Stimulated activated CD8-positive, alpha-beta memory T cell treated with anti-CD3 and anti-CD28 coated beads, Interleukin-15, amount 100 ng/mL, for 24 hours (primary cell): Measurements from ENCODE around the gene UGT1A8.

Experiments used
- DNase-seq: peaks from one replicate; pipeline ENCODE4 v3.0.0-alpha.2; 2020; ENCODE audit warnings: low read depth

UGT1A8 gene

DNA sequence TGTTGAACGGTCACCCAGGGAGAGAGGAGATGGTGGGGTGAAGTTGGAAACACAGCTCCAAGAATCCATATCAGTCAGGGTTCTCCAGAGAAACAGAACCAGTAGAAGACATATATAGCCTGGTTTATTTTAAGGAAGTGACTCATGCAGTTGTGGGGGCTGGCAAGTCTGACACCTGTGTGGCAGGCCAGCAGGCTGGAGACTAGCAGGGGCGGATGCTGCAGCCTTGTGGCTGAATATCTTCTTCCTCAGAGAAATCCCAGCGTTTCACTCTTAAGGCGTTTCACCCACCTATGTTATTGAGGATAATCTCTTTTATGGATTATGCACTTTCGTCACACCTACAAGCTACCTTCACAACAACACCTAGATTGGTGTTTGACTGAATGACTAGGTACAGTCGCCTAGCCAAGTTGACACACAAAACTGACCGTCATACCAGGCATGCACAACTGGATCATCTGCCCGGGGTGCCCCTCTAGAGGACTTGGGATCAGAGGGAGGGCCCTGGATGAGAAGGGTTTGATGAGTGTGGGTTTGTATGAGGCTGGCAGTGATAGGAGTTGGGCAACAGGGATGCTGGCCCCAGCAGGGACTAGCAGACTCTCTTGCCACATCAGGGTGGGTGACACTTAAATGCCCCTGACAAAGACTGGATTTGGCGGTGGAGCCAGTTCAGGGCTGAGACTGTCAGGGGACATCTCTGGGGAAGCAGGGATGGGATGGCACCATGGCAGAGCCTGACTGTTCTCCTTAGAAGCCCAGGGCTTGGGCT is 184.1 kb downstream of the UGT1A8 start:
- no peak for DNase-seq

DNA sequence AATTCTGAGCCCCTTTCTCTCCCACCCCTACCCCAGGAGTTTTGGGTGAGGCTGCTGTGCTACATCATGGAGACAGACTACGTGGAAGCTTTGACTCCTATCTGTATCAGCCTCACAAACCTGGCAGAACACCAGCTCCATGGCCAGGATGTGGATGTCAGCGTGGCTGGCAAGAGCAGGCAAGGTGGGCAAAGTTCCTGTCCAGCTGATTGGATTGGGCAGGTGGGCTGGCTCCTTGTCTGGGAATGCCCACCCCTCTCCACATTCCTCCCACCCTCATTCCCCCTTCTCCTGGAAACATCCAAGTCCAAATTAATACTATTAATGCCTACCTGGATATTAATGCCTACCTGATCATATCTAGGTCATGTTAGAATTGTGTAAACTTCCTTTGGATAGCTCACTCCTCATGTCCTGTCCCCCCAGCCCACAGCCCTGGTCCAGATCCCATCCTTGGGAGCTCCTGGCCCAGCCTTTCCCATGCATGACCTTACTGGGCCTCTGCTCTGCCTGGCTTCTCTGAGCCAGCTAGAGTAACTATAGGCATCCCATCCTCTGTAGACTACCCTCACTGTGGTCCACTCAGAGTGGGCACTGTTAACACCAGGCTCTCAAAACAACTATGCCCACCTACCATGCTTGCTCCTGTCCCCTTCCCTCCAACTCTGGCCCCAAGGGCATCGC is 184.8 kb downstream of the UGT1A8 start:
- DNase-seq: no peak

DNA sequence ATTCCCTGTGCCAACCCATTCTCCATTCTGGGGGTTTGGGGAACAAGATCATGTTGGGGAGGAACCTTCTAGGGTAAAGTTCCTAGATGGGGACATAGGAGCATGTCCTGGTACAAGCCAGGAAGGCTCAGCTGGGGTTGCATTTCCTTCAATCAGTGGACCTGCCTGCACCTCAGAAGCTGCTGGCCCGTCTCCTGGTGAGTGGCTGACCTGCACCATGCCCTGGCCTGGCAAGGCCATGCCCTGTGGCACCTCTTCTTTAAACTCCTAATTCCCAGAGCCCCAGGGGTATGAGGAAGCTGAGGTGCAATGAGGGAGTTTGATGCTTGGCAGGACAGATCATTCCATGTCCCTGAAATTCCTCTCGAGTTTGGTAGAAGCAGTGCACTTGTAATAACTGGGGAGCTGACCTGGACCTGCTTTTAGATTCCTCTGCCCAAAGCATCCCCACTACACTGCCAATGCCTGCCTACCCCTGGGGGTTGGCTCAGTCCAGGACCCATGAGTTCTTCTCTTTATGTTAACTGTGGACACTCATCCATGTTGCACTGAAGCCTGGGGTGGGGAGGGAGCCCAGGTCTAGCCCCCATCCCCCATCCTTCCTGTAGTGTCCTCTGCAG is 186.0 kb downstream of the UGT1A8 start:
- DNase-seq: no peak

GRCh38 chr2:233803994-233804393 is 186.6 kb downstream of the UGT1A8 start:
- no peak for DNase-seq

- no peak for DNase-seq
Observed at GRCh38 chr2:233807215-233807865, 189.9 kb downstream of the UGT1A8 start.

GRCh38 chr2:233807966-233808935 is 190.8 kb downstream of the UGT1A8 start:
- no peak for DNase-seq

- no peak for DNase-seq
Observed at GRCh38 chr2:233810385-233810784, 193.0 kb downstream of the UGT1A8 start.

DNA sequence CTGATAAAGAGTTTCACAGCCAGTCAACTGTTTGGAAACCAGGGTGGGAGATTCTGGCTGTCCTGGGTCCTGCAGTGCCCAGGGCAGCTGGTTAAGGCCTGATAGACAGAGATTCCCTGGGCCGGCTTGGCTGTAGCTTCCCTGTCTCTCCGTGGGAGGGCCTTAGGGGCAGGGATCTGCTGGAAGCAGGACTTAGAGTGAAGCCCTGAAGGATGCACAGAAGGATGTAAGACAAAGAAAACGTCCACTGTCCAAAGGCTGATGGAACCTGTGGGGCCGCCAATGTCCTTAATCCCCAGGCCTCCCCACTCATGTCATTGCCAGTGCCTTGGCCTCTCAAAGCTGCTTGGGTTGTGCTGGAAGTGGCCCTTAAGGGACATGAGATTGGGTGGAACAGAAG is 193.7 kb downstream of the UGT1A8 start:
- DNase-seq: no peak

DNA sequence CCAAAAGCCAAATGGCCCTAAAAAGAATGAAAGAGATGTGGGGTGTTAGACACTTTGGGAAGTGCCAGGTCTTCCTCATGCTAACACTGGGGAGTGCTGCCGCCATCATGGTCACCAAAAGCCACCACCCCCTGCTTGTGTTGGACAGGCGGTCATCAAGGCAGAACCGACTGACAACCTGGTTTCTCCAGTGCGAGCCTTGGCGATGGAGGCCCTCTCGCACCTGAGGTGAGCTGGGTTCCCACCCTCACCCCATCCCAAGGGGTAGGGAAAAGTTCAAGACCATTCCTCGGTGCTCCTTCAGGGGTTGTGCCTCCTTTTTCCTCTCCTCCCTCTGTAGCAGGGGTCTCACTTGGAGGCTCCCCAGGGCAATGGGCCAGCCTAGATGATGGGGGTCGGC is 194.3 kb downstream of the UGT1A8 start:
- no peak for DNase-seq

DNA sequence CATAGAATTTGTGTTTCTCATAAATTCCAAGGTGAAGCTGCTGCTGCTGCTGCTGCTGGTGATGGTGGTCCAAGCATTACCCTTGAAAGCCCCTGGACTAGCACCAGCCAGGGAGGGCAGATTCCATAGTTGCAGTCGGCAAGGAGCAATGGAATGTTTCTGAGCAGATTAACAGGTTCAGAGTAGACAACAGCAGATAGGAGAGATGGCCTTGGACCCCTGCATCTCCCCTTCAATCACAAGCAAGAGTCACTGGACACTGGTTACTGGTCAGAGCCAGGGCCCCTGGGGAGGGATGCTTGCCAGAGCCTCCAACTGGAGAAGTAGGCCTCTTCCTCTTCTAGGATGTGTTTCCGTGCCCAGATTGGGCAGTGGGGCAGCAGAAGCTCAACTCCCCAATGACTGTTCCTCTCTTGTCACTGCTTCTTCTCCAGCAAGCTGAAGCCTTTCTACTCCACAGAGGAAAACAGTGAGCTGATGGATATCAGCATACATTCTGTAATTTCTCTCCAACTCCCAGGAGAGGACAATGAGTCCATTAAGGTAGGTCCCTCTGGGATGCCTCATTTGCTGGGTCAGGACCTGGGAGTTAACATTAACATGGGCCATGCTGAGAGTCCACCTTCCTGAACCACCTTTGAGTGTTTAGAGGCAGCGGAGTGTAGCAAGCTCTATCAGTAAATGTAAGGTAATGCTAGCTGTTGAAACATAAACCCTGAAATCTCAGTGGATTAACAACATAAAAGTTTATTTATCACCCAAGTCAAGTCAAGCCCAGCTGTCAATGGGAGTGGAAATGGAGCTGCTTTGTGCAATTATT is 196.0 kb downstream of the UGT1A8 start:
- no peak for DNase-seq

DNA sequence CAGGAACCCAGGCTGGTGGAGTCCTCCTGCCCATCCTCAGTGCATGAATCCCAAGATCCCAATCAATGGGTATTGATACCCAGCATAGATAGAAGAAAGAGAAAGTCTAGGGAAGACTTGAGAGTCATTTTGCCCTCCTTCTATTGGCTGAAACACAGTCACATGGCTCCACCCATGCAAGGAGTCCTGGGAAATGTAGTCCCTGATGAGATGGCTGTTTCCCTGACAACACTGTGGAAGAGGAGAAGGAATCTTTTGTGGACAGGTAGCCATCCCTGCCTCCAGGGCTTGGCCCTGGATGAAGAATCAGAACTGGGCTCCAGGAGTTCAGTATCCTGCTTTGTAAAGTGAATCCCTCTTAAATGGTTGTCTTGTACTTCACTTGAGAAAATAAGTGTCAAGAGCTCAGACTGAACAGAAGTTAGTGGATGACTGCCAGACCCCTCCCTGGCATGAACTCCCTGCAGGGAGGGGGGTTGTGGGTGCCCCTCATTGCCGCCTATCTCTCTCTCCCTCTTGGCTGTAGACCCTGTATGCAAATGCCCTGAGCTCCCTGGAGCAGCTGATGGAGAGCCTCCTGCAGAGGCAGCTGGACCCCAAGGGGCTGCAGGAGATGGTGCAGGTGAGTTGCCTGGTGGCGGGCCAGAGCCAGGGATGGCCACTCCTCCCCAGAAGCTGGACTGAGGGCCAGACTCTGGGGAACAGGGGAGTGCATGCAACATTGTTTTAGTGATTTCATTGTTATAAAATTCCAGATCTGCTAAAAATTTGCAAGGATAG is 196.8 kb downstream of the UGT1A8 start:
- DNase-seq: no peak

DNA sequence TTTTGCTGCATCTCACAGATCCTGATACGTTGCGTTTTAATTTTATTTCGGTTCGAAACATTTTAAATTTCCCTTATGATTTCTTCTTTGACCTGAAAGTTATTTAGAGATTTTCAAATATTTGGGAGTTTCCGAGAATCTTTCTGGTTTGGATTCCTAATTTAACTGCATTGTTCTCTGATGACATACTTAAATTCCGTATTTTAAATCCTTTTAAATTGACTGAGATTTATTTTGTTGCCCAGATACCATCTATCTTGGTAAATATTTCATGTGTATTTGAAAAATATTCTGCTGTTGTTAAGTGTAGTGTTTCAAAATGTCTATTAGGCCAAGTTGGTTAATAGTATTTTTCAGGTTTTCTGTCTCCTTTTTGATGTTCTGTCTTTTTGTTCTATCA is 198.4 kb downstream of the UGT1A8 start:
- DNase-seq: no peak

- DNase-seq: no peak
Observed at GRCh38 chr2:233816334-233816733, 198.9 kb downstream of the UGT1A8 start.

DNA sequence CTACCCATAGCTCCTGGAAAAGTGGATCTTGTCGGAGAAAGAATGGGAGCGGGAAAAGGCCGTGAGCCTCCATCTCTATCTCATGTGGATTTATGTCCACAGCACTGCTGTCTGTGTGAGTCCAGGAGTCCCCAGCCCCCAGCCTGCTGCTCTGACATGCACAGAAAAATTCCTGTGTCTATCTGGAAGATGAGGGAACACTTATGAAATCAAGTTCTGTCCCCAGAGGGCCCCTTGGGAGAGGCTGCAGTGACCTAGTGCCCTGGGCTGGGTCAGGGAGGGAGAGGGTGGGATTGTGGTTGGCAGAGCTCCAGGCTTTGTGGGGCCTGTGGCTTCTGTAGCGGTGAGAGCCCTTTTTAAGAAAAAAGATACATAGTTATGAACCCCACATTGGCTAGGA is 199.3 kb downstream of the UGT1A8 start:
- no peak for DNase-seq

GRCh38 chr2:233817361-233817911 is 200.0 kb downstream of the UGT1A8 start:
- no peak for DNase-seq

GRCh38 chr2:233817995-233818638 is 200.7 kb downstream of the UGT1A8 start:
- DNase-seq: no peak

DNA sequence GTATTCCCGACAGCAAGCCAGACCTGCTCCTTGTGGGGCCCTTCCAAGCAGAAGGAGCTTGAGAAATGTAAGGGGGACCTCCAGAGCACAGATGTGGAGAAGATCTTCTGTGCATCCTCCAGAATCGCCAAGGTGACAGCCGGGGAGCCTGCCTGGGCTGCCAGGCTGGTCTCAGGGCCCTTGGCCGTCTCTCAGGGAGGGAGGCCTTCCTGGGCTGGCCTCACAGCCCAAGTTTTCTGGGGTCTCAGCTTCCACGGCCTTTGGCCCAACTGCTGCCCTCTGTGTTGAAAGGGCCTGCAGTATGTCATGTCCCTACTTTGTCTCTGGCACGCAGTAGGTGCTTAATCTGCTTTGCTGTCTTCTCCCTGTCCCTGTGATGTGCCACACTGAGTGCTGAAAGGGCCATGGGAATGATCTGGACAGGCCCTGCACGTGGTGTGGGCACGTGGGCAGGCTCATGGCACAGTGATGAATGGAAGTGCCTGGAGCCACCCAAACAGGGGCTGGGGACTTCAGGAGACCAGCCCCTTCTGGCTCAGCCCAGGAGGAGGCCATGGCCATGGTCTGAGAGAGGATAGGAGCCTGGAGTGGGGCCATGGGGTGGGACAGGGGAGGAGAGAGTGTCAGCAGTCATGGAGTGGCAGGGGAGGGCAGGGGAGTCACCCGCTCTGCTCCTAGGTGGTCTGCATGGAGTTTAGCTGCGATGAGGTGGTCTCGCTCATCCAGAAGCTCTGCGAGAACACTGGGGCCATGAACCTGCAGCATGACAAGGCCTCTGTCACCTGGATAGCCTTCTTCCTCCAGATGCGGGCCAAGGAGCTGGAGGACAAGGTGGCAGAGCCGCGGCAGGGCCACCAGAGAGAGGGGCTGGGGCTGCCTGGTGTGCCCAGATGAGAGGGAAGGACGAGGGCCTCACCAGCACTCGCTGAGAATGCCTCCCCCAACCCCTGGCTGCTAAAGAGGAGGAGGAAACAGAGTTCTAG is 201.5 kb downstream of the UGT1A8 start:
- DNase-seq: no peak
